ENCODE data around the gene STK11IP. TPM values are rescaled to one million over a fixed set of nuclear protein-coding genes. Genes with fewer than 3 reads are reported as not detected.

The STK11IP gene
- total RNA-seq, 4 donors from 2014 or later: 33.9 to 77.0 (median 72.3) TPM

DNA sequence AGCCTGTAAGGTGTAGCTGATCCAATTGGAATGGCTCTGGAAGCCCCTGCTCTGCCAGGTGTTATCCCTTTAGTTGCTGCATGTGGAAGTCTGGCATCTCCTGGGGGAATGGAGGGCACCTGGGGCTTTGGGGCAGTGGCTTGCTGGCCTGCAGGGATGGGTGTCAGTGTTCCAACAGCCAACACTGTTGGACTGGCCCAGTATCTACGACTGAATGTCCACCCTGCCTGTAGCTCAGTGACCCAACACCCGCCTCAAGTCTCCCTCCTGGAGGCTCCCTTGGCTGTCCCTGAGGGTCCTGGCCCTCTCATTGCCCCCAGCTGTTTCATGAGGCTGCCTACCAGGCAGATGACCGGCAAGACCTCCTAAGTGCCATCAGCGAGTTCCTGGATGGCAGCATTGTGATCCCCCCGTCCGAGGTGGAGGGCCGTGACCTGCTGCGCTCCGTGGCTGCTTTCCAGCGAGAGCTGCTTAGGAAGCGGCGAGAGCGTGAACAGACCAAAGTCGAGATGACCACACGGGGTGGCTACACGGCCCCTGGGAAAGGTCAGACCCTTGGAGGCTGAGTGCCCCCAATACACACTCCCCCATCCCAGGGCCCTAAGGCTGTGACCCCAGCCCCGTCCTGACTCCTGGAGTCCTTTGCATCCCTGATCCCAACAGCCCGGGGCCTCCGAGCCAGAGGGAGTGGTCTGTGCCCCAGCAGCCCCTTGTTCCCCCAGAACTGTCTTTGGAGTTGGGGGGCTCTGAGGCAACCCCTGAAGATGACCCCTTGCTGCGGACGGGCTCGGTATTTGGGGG lies 37.5 kb downstream of the STK11IP start:
- no peaks in the 10 kb centered on the region for H3K4me1 ChIP-seq
- DNase-seq (ENCODE audit: low spot score in 2 of 2): no peak
- H3K9me3 ChIP-seq: no peaks in the 10 kb centered on the region
- 75 to 83% methylated on average over 10 to 19 of the region's 22 CpGs for WGBS, 2 donors
- H3K4me3 ChIP-seq: no peak overlapping the region
- peaks cover 0 to 42% (median 0%) of the 10 kb centered on the region in 3 donors for H3K36me3 ChIP-seq
- no peak overlapping the region for H3K27ac ChIP-seq
- TF ChIP-seq POLR2A (IDR thresholded peaks at IDR 0.05) (no peak), EP300 (IDR thresholded peaks at IDR 0.05) (no peak)
- TF ChIP-seq, protein P1, sequence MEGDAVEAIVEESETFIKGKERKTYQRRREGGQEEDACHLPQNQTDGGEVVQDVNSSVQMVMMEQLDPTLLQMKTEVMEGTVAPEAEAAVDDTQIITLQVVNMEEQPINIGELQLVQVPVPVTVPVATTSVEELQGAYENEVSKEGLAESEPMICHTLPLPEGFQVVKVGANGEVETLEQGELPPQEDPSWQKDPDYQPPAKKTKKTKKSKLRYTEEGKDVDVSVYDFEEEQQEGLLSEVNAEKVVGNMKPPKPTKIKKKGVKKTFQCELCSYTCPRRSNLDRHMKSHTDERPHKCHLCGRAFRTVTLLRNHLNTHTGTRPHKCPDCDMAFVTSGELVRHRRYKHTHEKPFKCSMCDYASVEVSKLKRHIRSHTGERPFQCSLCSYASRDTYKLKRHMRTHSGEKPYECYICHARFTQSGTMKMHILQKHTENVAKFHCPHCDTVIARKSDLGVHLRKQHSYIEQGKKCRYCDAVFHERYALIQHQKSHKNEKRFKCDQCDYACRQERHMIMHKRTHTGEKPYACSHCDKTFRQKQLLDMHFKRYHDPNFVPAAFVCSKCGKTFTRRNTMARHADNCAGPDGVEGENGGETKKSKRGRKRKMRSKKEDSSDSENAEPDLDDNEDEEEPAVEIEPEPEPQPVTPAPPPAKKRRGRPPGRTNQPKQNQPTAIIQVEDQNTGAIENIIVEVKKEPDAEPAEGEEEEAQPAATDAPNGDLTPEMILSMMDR (IDR thresholded peaks at IDR 0.05): no peak
- H3K27me3 ChIP-seq: no peaks in the 10 kb centered on the region

DNA sequence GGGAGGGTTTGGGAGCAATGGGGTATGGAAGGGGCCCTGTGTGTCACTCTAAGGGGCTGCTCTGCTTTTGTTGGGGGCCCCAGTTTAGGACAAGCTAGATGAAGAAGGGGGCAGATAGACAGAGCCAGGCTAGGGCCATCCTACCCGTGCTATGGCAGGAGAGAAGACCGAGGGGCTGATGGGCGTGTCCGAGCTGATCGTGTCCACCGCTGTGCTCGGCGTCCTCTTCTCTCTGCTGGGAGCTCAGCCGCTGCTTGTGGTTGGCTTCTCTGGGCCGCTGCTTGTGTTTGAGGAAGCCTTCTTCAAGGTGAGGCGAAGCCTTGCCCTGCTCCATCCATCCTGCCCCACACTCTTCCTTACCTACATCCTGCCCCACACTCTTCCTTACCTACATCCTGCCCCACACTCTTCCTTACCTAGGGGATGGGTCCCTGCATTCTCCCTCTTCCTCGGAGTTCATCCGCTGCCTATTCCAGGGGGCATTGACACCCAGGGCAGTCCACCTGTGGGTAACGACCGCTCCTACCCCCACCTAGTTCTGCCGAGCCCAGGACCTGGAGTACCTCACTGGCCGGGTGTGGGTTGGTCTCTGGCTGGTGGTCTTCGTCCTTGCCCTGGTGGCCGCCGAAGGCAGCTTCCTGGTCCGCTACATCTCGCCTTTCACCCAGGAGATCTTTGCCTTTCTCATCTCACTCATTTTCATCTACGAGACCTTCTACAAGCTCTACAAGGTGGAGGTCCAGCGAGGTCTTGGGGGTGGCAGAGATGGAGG lies 38.7 kb downstream of the STK11IP start:
- H3K27me3 ChIP-seq: no peaks in the 10 kb centered on the region
- no peak overlapping the region for H3K4me3 ChIP-seq
- WGBS, 2 donors: 86 to 89% methylated on average over 24 of the region's 24 CpGs
- peaks cover 0 to 42% (median 0%) of the 10 kb centered on the region in 3 donors for H3K36me3 ChIP-seq
- H3K4me1 ChIP-seq: no peaks in the 10 kb centered on the region
- no peak for DNase-seq (ENCODE audit: low spot score in 2 of 2)
- TF ChIP-seq POLR2A (IDR thresholded peaks at IDR 0.05): no peak
- TF ChIP-seq, protein P1 (IDR thresholded peaks at IDR 0.05): no peak
- TF ChIP-seq EP300 (IDR thresholded peaks at IDR 0.05): no peak
- H3K9me3 ChIP-seq: no peaks in the 10 kb centered on the region
- H3K27ac ChIP-seq: no peak overlapping the region

DNA sequence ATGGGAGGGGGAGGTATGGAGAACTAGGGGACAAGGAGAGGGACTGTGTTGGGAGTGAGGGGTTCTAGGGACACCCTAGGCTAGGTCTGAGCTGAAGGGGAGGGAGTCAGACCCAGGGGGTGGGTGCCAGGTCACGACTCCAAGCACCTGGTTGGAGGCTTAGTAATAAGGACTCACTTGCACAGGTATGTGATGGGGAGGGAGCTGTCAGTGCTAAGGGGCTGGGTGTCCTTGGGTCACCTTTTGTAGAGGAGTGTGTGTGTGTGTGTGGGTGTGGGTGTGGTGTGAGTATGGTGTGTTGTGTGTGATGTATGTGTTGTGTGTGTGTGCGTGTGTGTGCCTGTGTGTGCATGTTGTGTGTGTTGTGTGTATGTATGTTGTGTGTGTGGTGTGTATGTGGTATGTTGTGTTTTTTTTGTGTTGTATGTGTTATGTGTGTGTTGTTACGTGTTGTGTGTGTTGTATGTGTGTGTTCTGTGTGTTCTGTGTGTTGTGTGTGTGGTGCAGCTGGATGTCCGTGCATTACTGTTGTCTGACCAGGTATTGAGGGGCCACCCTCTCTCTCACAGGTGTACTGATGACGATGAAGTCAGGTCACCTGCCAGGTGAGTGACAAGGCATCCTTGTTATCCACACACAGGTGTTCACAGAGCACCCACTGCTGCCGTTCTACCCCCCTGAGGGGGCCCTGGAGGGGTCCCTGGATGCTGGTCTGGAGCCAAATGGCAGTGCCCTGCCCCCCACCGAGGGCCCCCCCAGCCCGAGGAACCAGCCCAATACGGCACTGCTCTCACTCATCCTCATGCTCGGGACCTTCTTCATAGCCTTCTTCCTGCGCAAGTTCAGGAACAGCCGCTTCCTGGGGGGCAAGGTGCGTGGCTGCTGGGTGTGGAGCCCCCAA lies 39.5 kb downstream of the STK11IP start:
- DNase-seq (ENCODE audit: low spot score in 2 of 2): no peak
- H3K4me1 ChIP-seq: peaks cover 0 to 4% (median 2%) of the 10 kb centered on the region in 4 donors
- 81 to 85% methylated on average over 13 of the region's 13 CpGs for WGBS, 2 donors
- peaks cover 0 to 37% (median 0%) of the 10 kb centered on the region in 3 donors for H3K36me3 ChIP-seq
- H3K27me3 ChIP-seq: no peaks in the 10 kb centered on the region
- no peak overlapping the region for H3K27ac ChIP-seq
- TF ChIP-seq EP300 (IDR thresholded peaks at IDR 0.05): no peak
- TF ChIP-seq, protein P1 (IDR thresholded peaks at IDR 0.05): no peak
- no peak for TF ChIP-seq POLR2A (IDR thresholded peaks at IDR 0.05)
- H3K9me3 ChIP-seq: no peaks in the 10 kb centered on the region
- H3K4me3 ChIP-seq: no peak overlapping the region

DNA sequence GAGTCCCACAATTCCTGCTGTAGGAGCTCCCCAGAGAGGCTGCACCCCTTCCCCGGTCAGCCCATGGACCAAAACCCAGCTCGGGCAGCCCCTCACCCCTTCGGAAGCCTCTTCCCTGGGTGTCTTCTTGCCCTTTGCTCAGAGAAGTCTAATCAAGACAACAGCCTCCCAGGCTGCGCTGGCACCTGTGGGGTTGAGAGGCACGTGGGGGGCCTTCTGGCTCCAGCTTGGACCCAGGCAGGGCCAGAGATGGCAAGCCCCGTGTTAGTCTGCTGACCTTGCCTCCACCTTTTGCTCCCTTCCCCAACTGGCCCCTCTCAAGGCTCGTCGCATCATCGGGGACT lies 40.2 kb downstream of the STK11IP start:
- no peak for TF ChIP-seq POLR2A (IDR thresholded peaks at IDR 0.05)
- peaks cover 0 to 31% (median 0%) of the 10 kb centered on the region in 3 donors for H3K36me3 ChIP-seq
- DNase-seq (ENCODE audit: low spot score in 2 of 2): no peak
- no peak overlapping the region for H3K27ac ChIP-seq
- H3K9me3 ChIP-seq: no peaks in the 10 kb centered on the region
- no peak overlapping the region for H3K4me3 ChIP-seq
- peaks cover 0 to 9% (median 2%) of the 10 kb centered on the region in 4 donors for H3K4me1 ChIP-seq
- 89 to 90% methylated on average over 9 of the region's 9 CpGs for WGBS, 2 donors
- no peaks in the 10 kb centered on the region for H3K27me3 ChIP-seq

DNA sequence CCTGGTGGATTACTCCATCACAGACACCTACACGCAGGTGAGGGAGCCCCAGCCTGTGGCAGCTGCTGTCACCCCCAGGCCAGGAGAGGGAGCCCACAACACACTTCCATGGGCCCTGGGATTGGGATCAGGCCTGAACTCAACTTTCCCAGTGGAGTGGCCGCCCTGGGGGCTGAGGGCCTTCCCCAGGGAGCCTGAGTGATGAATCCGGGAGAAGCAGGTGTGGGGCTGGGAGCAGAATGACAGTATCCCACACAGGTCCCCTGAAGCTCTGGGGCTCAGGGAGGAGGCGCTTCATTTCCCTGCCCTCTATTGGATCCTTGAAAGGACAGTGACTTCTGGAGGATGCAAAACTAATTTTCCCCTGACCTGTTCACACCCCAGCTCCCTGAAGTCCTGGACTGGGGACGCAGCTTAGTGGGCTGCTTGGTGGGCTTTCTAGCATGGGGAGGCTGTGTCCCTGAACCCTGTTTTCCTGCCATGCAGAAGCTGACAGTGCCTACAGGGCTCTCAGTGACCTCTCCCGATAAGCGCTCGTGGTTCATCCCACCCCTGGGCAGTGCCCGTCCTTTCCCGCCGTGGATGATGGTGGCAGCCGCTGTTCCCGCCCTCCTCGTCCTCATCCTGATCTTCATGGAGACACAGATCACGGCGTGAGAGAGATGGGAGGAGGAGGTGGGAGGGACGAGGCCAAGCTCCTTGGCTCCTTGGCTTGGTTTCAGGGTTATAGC lies 40.7 kb downstream of the STK11IP start:
- Histone ChIP-seq H3K4me3 (no peak overlapping the region), H3K36me3 (peaks cover 0 to 25% (median 0%) of the 10 kb centered on the region in 3 donors), H3K4me1 (peaks cover 0 to 12% (median 2%) of the 10 kb centered on the region in 4 donors), H3K27ac (no peak overlapping the region), H3K27me3 (no peaks in the 10 kb centered on the region), H3K9me3 (no peaks in the 10 kb centered on the region)
- TF ChIP-seq, protein P1 (IDR thresholded peaks at IDR 0.05): no peak
- no peak for TF ChIP-seq EP300 (IDR thresholded peaks at IDR 0.05)
- TF ChIP-seq POLR2A (IDR thresholded peaks at IDR 0.05): no peak
- WGBS, 2 donors: 84 to 85% methylated on average over 17 of the region's 17 CpGs
- DNase-seq (ENCODE audit: low spot score in 2 of 2): no peak

Measured in tibial nerve (tissue), 4 donors.